GM21825 (cell line): Measurements from ENCODE around the gene CTDSP1.

Experiments
- ATAC-seq: cut with Tn5 transposase; IDR thresholded peaks from one replicate; pipeline ENCODE4 v1.9.1; 2021; ENCODE audit warnings: mild to moderate bottlenecking, moderate library complexity; ENCODE audit not compliant: unreplicated experiment

The CTDSP1 gene

GRCh38 chr2:218399391-218400166 lies at the start of gene CTDSP1:
Gene CTDSP1, plus strand, starts transcription at chr2:218399868. Its CDS starts 223 bp downstream, at chr2:218400091.
- ATAC-seq = peak; percentile 40

DNA sequence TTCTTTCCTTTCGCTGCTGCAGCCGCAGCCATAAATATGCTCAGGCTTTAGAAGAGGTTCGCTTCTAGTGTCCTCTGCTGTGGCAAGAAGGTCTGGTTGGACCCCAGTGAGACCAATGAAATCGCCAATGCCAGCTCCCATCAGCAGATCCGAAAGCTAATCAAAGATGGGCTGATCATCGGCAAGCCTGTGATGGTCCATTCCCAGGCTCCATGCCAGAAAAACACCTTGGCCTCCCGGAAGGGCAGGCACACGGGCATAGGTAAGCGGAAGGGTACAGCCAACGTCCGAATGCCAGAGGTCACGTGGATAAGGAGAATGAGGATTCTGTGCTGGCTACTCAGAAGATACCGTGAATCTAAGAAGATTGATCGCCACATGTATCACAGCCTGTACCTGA lies 45.6 kb upstream of the CTDSP1 start:
- ATAC-seq = no peak

GRCh38 chr2:218354850-218355443 lies 44.7 kb upstream of the CTDSP1 start:
- ATAC-seq = no peak

DNA sequence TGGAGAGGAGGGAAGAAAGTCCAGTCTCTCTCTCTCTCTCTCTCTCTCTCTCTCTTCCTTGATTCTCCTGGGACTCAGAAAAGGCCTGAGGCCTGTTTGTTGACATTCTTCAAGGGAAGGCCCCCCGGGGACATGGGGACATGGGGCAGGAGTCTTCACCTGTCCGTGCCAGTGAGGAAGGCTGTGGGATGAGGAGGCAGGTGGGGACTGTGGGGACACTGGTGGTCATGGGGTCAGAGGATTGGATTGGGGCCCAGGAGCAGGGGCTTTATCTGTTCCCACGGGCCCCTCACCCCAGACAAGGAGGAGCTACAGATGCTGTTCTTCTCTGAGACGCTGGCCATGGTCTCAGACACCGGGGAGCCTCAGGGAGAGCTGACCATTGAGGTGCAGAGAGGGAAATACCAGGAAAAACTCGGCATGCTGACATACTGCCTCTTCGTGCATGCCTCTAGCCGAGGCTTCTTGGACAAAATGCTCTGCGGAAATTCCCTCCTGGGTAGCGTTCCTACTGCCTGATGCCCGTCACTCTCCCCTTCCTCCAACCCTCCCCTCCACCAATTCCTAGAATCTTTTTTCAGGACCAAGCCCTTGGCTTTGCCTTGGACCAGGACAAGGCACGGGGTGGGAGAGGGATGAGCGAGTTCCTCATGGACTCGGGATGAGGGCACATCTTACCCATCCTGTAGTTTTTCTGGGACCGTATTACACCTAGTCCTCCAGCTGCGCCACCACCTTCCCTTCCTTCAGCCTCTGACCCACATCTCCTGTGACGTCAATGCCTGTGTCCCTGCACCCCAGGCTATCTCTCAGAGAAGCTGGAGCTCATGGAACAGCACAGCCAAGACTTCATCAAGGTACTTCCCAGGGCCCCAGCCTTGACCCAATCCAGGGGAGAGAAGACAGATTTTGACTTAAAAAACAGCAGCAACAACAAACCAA lies 42.2 kb upstream of the CTDSP1 start:
- ATAC-seq = no peak

DNA sequence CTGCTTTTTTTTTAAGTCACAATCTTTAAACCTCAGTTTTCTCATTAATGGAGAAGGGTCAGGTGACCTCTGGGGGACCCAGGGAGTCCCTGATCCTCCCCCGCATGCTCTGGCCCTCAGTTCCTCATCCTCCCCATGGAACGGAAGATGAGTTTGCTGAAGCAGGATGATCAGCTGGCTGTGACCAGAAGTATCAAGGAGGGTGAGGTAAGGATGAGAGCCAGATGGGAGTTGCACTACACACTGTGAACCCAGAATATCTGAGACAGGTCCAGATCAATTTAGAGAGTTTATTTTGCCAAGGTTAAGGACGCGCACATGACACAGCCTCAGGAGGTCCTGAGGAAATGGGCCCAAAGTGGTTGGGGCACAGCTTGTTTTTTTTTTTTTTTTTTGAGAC lies 39.2 kb upstream of the CTDSP1 start:
- no peak for ATAC-seq

- ATAC-seq = no peak
Measured at GRCh38 chr2:218362606-218363005, 37.1 kb upstream of the CTDSP1 start.

- no peak for ATAC-seq
Measured at GRCh38 chr2:218363736-218364135, 35.9 kb upstream of the CTDSP1 start.

GRCh38 chr2:218364196-218364595 lies 35.5 kb upstream of the CTDSP1 start:
- ATAC-seq = no peak

DNA sequence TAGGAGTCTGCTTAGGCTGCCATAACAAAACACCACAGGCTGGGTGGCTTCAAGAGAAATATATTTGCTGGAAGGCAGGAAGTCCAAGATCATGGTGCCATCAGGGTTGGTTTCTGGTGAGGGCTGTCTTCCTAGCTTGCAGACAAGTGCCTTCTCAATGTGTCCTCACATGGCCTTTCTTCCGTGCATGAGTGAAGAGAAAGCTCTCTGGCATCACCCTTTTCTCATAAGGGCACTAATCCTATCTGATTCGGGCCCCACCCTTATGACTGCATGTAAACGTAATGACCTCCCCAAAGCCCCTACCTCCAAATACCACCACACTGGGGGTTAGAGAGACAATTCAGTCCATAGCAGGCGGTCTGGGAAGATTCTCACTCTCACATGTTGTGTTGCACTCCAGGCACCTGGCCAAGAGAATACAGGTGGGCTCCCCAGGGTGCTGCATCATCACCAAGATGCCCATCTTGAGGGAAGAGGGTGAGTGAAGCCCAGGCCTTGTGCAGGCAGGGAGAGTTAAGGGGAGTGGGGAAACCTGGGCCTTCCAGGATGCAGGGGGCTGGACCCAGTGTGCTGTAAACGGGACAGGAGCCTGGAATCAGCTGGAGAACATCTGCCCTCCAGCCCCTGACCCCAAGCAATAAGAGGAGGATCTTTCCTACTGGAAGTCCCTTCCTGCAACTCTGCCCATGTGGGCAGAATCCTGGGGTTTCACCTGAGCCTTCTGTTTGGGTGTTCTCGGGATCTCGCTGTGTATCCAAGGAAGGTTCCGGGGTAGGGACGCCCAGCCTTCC lies 32.9 kb upstream of the CTDSP1 start:
- no peak for ATAC-seq

- peak; percentile 92 for ATAC-seq
Measured at GRCh38 chr2:218367415-218368149, 32.1 kb upstream of the CTDSP1 start.

GRCh38 chr2:218368150-218368528 lies 31.5 kb upstream of the CTDSP1 start:
- ATAC-seq = no peak

DNA sequence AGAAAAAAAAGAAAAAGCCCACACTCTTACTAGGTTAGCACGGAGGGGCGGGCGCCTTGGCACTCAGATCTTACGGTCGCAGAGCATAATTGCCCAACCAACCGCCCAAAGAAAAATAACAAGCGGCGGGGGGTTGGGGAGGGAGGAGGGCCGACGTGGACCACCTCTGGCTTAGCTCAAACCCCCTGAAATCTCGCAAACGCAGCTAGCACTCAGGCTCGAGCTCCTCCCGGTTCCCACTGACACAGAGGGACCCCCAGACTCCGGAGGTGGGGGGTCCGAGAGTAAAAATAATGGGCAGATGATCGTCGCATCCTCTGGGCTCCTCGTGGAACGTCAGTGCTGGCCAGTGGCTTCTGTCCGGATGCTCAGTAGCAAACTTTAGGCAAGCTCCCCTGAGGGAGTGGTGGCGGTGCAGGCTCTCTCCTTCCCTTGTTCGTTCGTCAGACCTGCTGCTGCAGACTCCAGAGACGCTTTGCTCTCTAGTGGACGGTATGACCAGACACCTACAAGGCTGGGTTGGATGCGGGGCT lies 31.0 kb upstream of the CTDSP1 start:
- ATAC-seq = no peak

DNA sequence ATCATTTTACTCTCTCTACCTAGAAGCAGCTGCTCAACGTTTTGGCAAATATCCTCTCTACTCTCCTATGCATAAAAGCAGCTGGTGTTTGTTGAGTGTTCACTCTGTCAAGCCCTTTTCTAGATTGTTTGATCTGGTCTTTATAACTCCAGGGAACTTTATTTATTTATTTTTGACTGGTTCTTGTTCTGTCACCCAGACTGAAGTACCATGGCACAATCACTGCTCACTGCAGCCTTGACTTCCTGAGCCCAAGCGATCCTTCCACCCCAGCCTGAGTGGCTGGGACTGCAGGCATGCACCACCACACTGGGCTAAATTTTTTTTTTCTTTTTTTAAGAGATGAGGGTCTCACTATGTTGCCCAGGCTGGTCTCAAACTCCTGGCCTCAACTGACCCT lies 30.3 kb upstream of the CTDSP1 start:
- ATAC-seq = no peak

GRCh38 chr2:218370410-218371063 lies 29.1 kb upstream of the CTDSP1 start:
- no peak for ATAC-seq

DNA sequence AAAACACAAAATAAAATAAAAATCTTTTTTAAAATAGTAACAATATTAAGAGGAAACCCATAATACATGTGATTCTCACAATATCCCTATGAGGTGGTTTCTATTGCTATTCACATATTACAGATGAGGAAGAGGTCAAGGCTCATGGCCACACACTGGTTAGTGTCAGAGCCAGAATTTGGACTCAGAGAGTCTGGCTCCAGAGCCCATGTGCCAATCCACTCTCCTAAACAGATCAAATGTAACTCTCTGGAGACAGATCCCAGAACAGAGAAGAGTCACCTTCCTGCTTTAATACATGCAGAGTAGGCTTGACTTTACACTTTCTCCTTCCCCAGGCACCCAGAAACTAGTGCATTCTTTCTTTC lies 27.7 kb upstream of the CTDSP1 start:
- no peak for ATAC-seq

- no peak for ATAC-seq
Measured at GRCh38 chr2:218374795-218375194, 24.9 kb upstream of the CTDSP1 start.

DNA sequence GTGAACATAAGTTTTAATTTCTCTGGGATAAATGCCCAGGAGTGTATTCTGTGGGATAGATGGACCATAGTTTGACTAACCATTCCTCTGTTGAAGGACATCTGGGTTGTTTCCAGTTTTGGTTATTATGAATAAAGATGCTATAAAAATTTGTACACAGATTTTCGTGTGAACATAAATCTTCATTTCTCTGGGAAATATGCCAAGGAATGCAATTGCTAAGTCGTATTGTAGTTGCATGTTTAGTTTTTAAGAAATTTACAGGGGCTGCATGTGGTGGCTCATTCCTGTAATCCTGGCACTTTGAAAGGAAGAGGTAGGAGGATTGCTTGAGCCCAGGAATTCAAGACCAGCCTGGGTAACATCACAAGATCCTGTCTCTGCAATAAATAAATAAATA lies 24.5 kb upstream of the CTDSP1 start:
- no peak for ATAC-seq

DNA sequence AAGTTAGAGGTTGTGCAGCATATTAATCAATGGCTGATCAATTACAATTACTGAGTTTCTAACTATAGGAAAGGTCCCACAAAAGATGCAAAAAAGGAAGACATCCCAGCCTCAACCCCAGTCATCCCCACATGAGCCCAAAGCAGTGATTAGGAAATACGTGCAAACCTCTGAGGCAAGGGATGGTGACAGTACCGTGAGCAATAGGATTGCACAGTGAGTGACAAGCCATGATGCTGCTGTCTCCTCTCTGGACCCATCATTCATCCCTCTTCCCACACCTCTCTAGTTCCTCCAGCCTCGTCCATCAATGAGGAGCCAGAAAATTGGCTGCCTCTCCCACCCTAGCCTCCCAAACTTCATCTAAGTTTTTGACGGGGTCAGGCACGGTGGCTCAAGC lies 21.6 kb upstream of the CTDSP1 start:
- no peak for ATAC-seq

DNA sequence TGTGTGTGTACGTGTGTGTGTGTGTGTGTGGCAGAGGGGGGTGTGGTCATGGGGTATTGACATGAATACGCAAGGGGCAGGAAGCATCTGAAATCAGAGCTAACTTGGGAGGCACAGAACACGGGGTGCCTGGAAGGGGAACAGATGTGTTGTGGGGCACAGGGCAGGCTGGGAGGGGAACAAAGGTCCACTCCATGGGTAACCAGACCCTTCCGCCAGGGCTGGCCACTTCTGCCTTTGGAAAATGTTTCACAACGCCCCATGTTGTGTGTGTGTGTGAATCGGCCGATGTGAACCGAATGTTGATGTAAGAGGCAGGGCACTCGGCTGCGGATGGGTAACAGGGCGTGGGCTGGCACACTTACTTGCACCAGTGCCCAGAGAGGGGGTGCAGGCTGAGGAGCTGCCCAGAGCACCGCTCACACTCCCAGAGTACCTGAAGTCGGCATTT lies 17.7 kb upstream of the CTDSP1 start, which contains the start of gene SLC11A1:
Gene SLC11A1, plus strand, starts transcription at position 358 of the 451 bp plus-strand sequence. CDS start 96 bp downstream, outside the sequence.
- ATAC-seq = no peak
